HepG2 (cell line): Measurements from ENCODE around the gene CAMSAP1. TPM values are rescaled to one million over a fixed set of nuclear protein-coding genes. Genes with fewer than 3 reads are reported as not detected.

ENCODE experiments used
- ATAC-seq: fragments of 200-7000 bp; cut with Tn5 transposase; 3 replicates; pipeline ENCODE4 v1.9.1; 2020; ENCODE audit warnings: mild to moderate bottlenecking, moderate library complexity
- BruUV-seq: library from RNA; stranded (reverse); fragments of 400-500 nt; replicated peaks from 2 replicates; lab custom pipeline; 2021; lab: Mats Ljungman, UMichigan
- CTCF ChIA-PET: fragments of 300-600 bp; formaldehyde crosslinking; extraction: SDS; loops from one replicate; lab custom pipeline; 2021; ENCODE audit warnings: low total read pairs, inconsistent platforms, low intra/inter-chr PET ratio; lab: Yijun Ruan, JAX
- POLR2A ChIA-PET: fragments of 350-600 bp; sonication (Branson Sonifier 250); formaldehyde crosslinking; loops from one replicate; lab custom pipeline; 2020; ENCODE audit warnings: antibody characterized with exemption, inconsistent platforms; lab: Yijun Ruan, JAX
- DNase-seq: peaks from one replicate; pipeline ENCODE4 v3.0.0-alpha.2; 2015; ENCODE audit warnings: low spot score
- FAIRE-seq: peaks from 3 replicates; lab custom pipeline; 2011; peaks lifted over from hg19 to GRCh38; lab: Jason Lieb, UNC
- H2AFZ ChIP-seq: one replicate; pipeline ENCODE4 v1.6.1; 2011; ENCODE audit warnings: low read length, inconsistent platforms
- H3K27ac ChIP-seq: fragments of 300-600 bp; 3 replicates; pipeline ENCODE4 v1.8.0; 2011; ENCODE audit warnings: mixed run types, mild to moderate bottlenecking, mixed read lengths, low read length, inconsistent platforms; ENCODE audit not compliant: insufficient read depth; ENCODE audit errors: extremely low read length
- H3K27me3 ChIP-seq, 2 experiments: fragments of 200-600 bp in 1 of 2; 2 replicates in 1 of 2; 3 replicates in 1 of 2; pipeline versions ENCODE4 v1.6.0 to v1.8.0; 2011; ENCODE audit warnings: low read length in 2 of 2, mild to moderate bottlenecking in 2 of 2, moderate library complexity in 2 of 2, inconsistent platforms in 1 of 2; ENCODE audit not compliant: insufficient read depth in 2 of 2, control insufficient read depth in 1 of 2
- H3K36me3 ChIP-seq, 2 experiments: fragments of 200-600 bp in 1 of 2; replicated peaks in 1 of 2; 2 replicates in 1 of 2; 3 replicates in 1 of 2; pipeline versions ENCODE4 v1.5.1 to v1.8.0; 2011; ENCODE audit warnings: low read length in 2 of 2, inconsistent platforms in 1 of 2; ENCODE audit not compliant: insufficient read depth in 2 of 2, control insufficient read depth in 1 of 2
- H3K4me1 ChIP-seq: 2 replicates; pipeline ENCODE4 v1.5.1; 2012; ENCODE audit warnings: low read length, inconsistent platforms; ENCODE audit not compliant: insufficient read depth
- H3K4me2 ChIP-seq: 2 replicates; pipeline ENCODE4 v1.6.0; 2011; ENCODE audit warnings: low read depth, low read length, inconsistent platforms
- H3K4me3 ChIP-seq, 3 experiments: fragments of 200-600 bp in 1 of 3; sonication (generic), shearing (Covaris generic) in 1 of 3; replicated peaks in 1 of 3; 2 replicates each; pipeline ENCODE4 v1.5.1; 2011 to 2016; ENCODE audit warnings: low read length in 3 of 3, inconsistent platforms in 2 of 3, low read depth in 2 of 3, mild to moderate bottlenecking in 2 of 3, control low read depth in 1 of 3, mixed read lengths in 1 of 3; ENCODE audit not compliant: insufficient read depth in 1 of 3
- H3K79me2 ChIP-seq: one replicate; pipeline ENCODE4 v1.6.1; 2011; ENCODE audit warnings: low read length, inconsistent platforms; ENCODE audit not compliant: insufficient read depth
- H3K9ac ChIP-seq: 2 replicates; pipeline ENCODE4 v1.6.0; 2011; ENCODE audit warnings: mild to moderate bottlenecking, low read depth, low read length, inconsistent platforms; ENCODE audit not compliant: insufficient read depth
- H3K9me3 ChIP-seq: 2 replicates; pipeline ENCODE4 v1.5.1; 2012; ENCODE audit warnings: mild to moderate bottlenecking, low read length
- H4K20me1 ChIP-seq: 2 replicates; pipeline ENCODE4 v1.6.0; 2011; ENCODE audit warnings: inconsistent platforms, mild to moderate bottlenecking, low read length, moderate library complexity; ENCODE audit not compliant: insufficient read depth
- MLLT10 ChIP-seq: sonication (generic); formaldehyde crosslinking; IDR thresholded peaks from 2 replicates; pipeline ENCODE4 v1.4.0; 2020; ENCODE audit warnings: missing genetic modification reagents
- MXI1 ChIP-seq: IDR thresholded peaks from 3 replicates; pipeline ENCODE4 v1.6.1; 2012; ENCODE audit warnings: low read depth, low read length, inconsistent platforms, borderline replicate concordance
- NRL ChIP-seq: sonication (generic); formaldehyde crosslinking; IDR thresholded peaks from 2 replicates; pipeline ENCODE4 v1.5.0; 2020; ENCODE audit warnings: missing genetic modification reagents, mild to moderate bottlenecking, moderate library complexity, borderline replicate concordance
- RAD21 ChIP-seq: fragments of 450-650 bp; formaldehyde crosslinking; IDR thresholded peaks from 2 replicates; pipeline ENCODE4 v1.5.0; 2020; ENCODE audit warnings: mild to moderate bottlenecking
- SAP130 ChIP-seq: IDR thresholded peaks from 2 replicates; pipeline ENCODE4 v1.6.1; 2016; ENCODE audit warnings: low read depth
- SMC3 ChIP-seq: IDR thresholded peaks from 2 replicates; pipeline ENCODE4 v1.6.1; 2011; ENCODE audit warnings: low read length, improper control_type of control experiment
- STAG1 ChIP-seq: sonication (generic); formaldehyde crosslinking; IDR thresholded peaks from 2 replicates; pipeline ENCODE4 v1.4.0; 2020; ENCODE audit warnings: missing genetic modification reagents
- SUZ12 ChIP-seq: fragments of 150-350 bp; IDR thresholded peaks from 2 replicates; pipeline ENCODE4 v1.6.1; 2014; ENCODE audit warnings: low read depth, low read length
- ZNF335 ChIP-seq: sonication (generic); formaldehyde crosslinking; IDR thresholded peaks from 2 replicates; pipeline ENCODE4 v1.4.0; 2020; ENCODE audit warnings: missing genetic modification reagents
- ZNF883 ChIP-seq: sonication (generic); formaldehyde crosslinking; IDR thresholded peaks from 2 replicates; pipeline ENCODE4 v1.5.1; 2020; ENCODE audit warnings: mild to moderate bottlenecking, missing genetic modification reagents; ENCODE audit errors: not compliant biosample characterization
- WGBS: methylation state at CpG from one replicate; pipeline ENCODE4 v1.1.6; 2017; ENCODE audit warnings: low lambda C conversion rate; 5-methylcytosine and 5-hydroxymethylcytosine counted together
- in situ Hi-C: cut with HindIII; loops from 2 replicates; pipeline ENCODE4 v1.10.0; 2017; ENCODE audit warnings: low pct_unique_long_range_greater_than_20kb; ENCODE audit not compliant: extremely low pct_ligation_motif_present
- intact Hi-C: fragments of 100-400 bp; cut with micrococcal nuclease; formaldehyde crosslinking; loops from one replicate; pipeline ENCODE4 v1.10.0; 2022; ENCODE audit not compliant: unreplicated experiment
- polyA plus RNA-seq, 8 experiments: library from polyadenylated mRNA; depleted of rRNA in 3 of 8; stranded (reverse) in 7 of 8; unstranded in 1 of 8; fragments of >200 nt; fragmentation: Illumina TruSeq in 4 of 8; extraction: Trizol in 4 of 8; gene quantifications; 2 replicates each; pipeline versions ENCODE4 v1.2.1 to v1.2.3, GENCODE V29; 2011 to 2016; ENCODE audit warnings: low read depth in 4 of 8, missing spikeins in 1 of 8, mixed read lengths in 1 of 8; ENCODE audit not compliant: insufficient read depth in 1 of 8
- total RNA-seq, 5 experiments: library from RNA; depleted of rRNA; stranded (reverse); fragments of >200 nt; fragmentation: Illumina TruSeq; extraction: Trizol; gene quantifications; 2 replicates each; pipeline ENCODE4 v1.2.3, GENCODE V29; 2016; ENCODE audit warnings: low read depth in 1 of 5
- TF ChIP-seq, protein P1 (sequence below): sonication (generic); formaldehyde crosslinking; IDR thresholded peaks from 2 replicates; pipeline ENCODE4 v1.5.0; 2020; ENCODE audit warnings: mild to moderate bottlenecking, missing genetic modification reagents, moderate library complexity
- TF ChIP-seq, protein P2 (sequence below): IDR thresholded peaks from 2 replicates; pipeline ENCODE4 v1.6.1; 2016; ENCODE audit warnings: low read depth

CAMSAP1 gene
- total and polyA plus RNA-seq, 2 of the 13 experiments (the other 11 are each of a cell fraction or from before 2014, with no cell fraction given) = 3.8 to 12.4 TPM

DNA sequence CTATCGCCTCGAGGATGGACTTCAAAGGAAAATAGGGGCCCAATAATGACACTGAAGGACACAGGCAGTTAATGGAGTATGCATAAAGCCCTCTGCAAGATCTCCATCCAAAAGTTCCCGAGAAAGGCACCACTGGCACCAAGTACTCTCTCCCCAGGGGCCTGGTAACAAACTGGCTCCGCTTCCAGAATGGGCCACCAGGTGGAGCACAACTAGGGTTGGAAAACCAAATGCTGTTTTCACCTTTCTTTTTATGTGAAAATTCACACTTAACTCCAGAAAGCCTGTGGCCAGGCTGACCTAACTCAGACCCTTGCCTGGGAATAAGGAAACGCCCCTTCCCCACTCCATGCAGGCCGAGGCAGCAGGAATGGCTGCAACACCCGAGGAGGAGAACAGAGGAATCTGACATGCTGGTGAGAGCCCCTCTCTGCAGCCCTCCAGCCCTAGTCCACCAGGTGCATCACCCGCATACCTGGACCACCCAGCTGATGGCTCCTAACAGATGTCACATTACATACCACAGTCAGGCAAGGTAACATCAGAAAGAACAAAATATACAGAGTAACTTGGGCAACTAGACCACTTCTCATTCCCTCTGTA is 42.8 kb downstream of the CAMSAP1 start:
- peak; percentile 10 for DNase-seq
- FAIRE-seq = peak; percentile 40
- H3K79me2 ChIP-seq = peaks cover 14% of the 10 kb centered on the region
- no peaks in the 10 kb centered on the region for H3K4me1 ChIP-seq
- H3K9me3 ChIP-seq = no peaks in the 10 kb centered on the region
- ChIA-PET CTCF (interaction anchor here (1.1 to 2.3 kb wide), 2 partner anchors 255 to 258 kb away, joined by 5 to 16 read pairs; no protein-coding TSS in a partner anchor), POLR2A (no interaction called here)
- peaks cover 0 to 3% of the 10 kb centered on the region in 2 experiments; a peak in 3 of 5 replicates for H3K36me3 ChIP-seq
- intact Hi-C loops = loop anchor here (2.0 kb wide), 2 partner anchors 42 to 258 kb away; partner anchors contain the start of gene CAMSAP1
- 43% methylated on average over 7 of the region's 8 CpGs for WGBS
- no peak overlapping the region for H3K9ac ChIP-seq
- H4K20me1 ChIP-seq = peaks cover 15% of the 10 kb centered on the region; the same call in 1 of the 2 replicates
- H3K27me3 ChIP-seq = no peaks in the 10 kb centered on the region
- ATAC-seq = peak; percentile 77
- in situ Hi-C loops = loop anchor here (10.0 kb wide), 1 partner anchor 260 kb away; no protein-coding TSS in a partner anchor
- no peak overlapping the region for H3K4me2 ChIP-seq
- H3K4me3 ChIP-seq = no peak overlapping the region
- TF ChIP-seq ZNF335 (CRISPR knock-in tag) = no peak
- TF ChIP-seq SUZ12 = no peak
- no peak for TF ChIP-seq ZNF883 (CRISPR knock-in tag)
- TF ChIP-seq SMC3 = peak; percentile 81
- TF ChIP-seq MLLT10 = no peak
- no peak for TF ChIP-seq NRL (CRISPR knock-in tag)
- 0 out of 2 replicates have a peak, but pooled peaks have one; percentile 28 for TF ChIP-seq RAD21 (CRISPR knock-in tag)
- TF ChIP-seq SAP130 (CRISPR knock-in tag) = 0 out of 2 replicates have a peak, but pooled peaks have one; percentile 12
- TF ChIP-seq STAG1 (CRISPR knock-in tag) = peak; percentile 61
- peak; percentile 20; the same call in 1 of the 3 replicates for TF ChIP-seq MXI1
- TF ChIP-seq, protein P1, sequence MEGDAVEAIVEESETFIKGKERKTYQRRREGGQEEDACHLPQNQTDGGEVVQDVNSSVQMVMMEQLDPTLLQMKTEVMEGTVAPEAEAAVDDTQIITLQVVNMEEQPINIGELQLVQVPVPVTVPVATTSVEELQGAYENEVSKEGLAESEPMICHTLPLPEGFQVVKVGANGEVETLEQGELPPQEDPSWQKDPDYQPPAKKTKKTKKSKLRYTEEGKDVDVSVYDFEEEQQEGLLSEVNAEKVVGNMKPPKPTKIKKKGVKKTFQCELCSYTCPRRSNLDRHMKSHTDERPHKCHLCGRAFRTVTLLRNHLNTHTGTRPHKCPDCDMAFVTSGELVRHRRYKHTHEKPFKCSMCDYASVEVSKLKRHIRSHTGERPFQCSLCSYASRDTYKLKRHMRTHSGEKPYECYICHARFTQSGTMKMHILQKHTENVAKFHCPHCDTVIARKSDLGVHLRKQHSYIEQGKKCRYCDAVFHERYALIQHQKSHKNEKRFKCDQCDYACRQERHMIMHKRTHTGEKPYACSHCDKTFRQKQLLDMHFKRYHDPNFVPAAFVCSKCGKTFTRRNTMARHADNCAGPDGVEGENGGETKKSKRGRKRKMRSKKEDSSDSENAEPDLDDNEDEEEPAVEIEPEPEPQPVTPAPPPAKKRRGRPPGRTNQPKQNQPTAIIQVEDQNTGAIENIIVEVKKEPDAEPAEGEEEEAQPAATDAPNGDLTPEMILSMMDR (CRISPR knock-in tag) = peak; percentile 76
- TF ChIP-seq, protein P2, sequence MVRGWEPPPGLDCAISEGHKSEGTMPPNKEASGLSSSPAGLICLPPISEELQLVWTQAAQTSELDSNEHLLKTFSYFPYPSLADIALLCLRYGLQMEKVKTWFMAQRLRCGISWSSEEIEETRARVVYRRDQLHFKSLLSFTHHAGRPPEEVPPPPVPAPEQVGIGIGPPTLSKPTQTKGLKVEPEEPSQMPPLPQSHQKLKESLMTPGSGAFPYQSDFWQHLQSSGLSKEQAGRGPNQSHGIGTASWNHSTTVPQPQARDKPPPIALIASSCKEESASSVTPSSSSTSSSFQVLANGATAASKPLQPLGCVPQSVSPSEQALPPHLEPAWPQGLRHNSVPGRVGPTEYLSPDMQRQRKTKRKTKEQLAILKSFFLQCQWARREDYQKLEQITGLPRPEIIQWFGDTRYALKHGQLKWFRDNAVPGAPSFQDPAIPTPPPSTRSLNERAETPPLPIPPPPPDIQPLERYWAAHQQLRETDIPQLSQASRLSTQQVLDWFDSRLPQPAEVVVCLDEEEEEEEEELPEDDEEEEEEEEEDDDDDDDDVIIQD (CRISPR knock-in tag) = no peak
- no peak overlapping the region for H2AFZ ChIP-seq
- no TSS peak for BruUV-seq
- no peak overlapping the region for H3K27ac ChIP-seq
